ENCODE measurements around the gene RGS1. TPM values are rescaled to one million over a fixed set of nuclear protein-coding genes. Genes with fewer than 3 reads are reported as not detected.

The RGS1 gene
- total RNA-seq, 4 donors from 2014 or later: 5.6 to 18.0 (median 12.8) TPM

DNA sequence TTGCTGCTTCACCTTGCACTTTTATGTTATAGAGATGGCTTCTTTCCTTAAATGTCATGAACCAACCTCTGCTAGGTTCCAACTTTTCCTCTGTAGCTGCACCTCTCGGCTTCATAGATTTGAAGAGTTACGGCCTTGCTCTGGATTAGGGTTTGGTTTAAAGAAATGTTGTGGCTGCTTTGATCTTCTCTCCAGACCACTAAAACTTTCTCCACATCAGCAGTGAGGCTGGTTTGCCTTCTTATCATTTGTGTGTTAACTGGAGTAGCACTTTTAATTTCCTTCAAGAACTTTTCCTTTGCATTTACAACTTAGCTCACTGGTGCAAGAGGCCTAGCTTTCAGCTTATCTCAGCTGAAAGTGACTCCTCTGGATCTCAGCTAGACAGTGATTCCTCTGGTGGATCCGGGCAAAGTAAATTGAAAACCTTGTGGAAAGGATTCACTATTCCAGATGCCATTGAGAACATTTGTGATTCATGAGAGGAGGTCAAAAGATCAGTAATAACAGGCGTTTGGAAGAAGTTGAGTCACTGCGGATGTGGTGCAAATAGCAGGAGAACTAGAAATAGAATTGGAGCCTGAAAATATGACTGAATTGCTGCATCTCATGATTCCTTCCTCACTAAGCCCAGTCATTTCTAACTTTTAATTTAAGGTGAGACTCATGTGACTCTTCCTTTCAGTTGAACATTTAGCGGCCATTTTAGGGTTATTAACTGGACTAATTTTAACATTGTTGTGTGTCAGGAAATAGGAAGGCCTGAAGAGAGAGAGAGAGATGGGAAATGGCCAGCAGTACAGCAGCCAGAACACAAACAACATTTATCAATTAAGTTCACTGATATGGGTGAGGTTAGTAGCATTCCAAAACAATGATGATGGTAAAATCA is 16.2 kb upstream of the RGS1 start:
- peak overlapping the region; percentile 43 to 64 (median 60) for H3K27ac ChIP-seq
- 36 to 79% methylated on average over 4 to 6 of the region's 6 CpGs for WGBS, 2 donors (ENCODE audit: low coverage in 1 of 2)
- peaks cover 0 to 23% (median 2%) of the 10 kb centered on the region in 3 donors for H3K4me1 ChIP-seq
- TF ChIP-seq POLR2AphosphoS5 (IDR thresholded peaks at IDR 0.05) (peak; percentile 73), EP300 (IDR thresholded peaks at IDR 0.05) (no peak)
- ATAC-seq: peak; percentile 80
- no peaks in the 10 kb centered on the region for H3K27me3 ChIP-seq
- no peaks in the 10 kb centered on the region for H3K36me3 ChIP-seq
- no peaks in the 10 kb centered on the region for H3K9me3 ChIP-seq
- H3K4me3 ChIP-seq: no peak overlapping the region

DNA sequence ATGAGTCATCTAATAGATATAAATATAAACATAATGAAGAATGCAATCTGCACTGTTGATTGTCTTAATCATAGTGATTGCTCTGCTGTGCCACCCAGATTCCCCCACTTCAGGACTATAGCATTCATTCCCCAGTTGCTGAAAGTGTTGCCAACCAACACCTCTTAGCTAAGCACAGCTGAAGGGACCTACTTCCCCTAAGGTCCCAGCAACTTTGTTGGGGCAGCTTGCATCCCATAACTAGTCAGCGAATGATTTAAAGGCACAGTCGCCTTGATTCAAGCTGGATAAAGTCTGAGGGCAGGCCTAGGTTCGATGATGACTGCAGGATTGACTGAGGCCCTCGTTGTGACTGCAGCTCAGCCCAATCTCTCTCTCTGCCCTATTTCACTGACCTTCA is 14.3 kb upstream of the RGS1 start:
- ATAC-seq: no peak
- Histone ChIP-seq H3K27ac (no peak overlapping the region), H3K4me1 (peaks cover 0 to 23% (median 2%) of the 10 kb centered on the region in 3 donors), H3K27me3 (no peaks in the 10 kb centered on the region), H3K9me3 (no peaks in the 10 kb centered on the region), H3K36me3 (no peaks in the 10 kb centered on the region), H3K4me3 (no peak overlapping the region)
- TF ChIP-seq, protein P1, sequence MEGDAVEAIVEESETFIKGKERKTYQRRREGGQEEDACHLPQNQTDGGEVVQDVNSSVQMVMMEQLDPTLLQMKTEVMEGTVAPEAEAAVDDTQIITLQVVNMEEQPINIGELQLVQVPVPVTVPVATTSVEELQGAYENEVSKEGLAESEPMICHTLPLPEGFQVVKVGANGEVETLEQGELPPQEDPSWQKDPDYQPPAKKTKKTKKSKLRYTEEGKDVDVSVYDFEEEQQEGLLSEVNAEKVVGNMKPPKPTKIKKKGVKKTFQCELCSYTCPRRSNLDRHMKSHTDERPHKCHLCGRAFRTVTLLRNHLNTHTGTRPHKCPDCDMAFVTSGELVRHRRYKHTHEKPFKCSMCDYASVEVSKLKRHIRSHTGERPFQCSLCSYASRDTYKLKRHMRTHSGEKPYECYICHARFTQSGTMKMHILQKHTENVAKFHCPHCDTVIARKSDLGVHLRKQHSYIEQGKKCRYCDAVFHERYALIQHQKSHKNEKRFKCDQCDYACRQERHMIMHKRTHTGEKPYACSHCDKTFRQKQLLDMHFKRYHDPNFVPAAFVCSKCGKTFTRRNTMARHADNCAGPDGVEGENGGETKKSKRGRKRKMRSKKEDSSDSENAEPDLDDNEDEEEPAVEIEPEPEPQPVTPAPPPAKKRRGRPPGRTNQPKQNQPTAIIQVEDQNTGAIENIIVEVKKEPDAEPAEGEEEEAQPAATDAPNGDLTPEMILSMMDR (IDR thresholded peaks at IDR 0.05): no peak
- no peak for TF ChIP-seq POLR2AphosphoS5 (IDR thresholded peaks at IDR 0.05)
- TF ChIP-seq POLR2A (IDR thresholded peaks at IDR 0.05): no peak
- no peak for TF ChIP-seq EP300 (IDR thresholded peaks at IDR 0.05)
- 88 to 93% methylated on average over 2 to 3 of the region's 4 CpGs for WGBS, 2 donors (ENCODE audit: low coverage in 1 of 2)

DNA sequence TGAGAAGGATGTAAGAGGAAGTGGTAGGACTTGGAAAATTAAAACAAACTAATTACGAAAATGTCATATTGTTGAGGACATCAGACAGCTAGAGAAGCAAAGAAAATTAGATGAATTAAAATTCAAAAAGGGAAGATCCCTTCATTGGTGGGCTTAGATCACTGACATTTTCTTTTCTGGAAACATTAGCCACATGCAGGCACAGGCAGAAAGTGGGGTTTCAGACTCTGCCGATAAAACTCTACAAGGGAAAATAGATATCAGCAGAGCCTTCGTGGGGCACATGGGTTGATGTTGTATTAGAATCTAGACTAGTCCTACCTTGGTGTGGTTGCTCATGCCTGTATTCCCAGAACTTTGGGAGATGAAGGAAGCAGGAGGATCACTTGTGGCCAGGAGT is 12.4 kb upstream of the RGS1 start:
- Histone ChIP-seq H3K4me1 (peaks cover 0 to 19% (median 2%) of the 10 kb centered on the region in 3 donors), H3K27ac (no peak overlapping the region), H3K36me3 (no peaks in the 10 kb centered on the region), H3K27me3 (no peaks in the 10 kb centered on the region), H3K9me3 (no peaks in the 10 kb centered on the region), H3K4me3 (no peak overlapping the region)
- WGBS, 2 donors (ENCODE audit: low coverage in 1 of 2): 85 to 94% methylated on average over 3 of the region's 3 CpGs
- ATAC-seq: no peak
- TF ChIP-seq EP300 (IDR thresholded peaks at IDR 0.05) (no peak), POLR2AphosphoS5 (IDR thresholded peaks at IDR 0.05) (no peak), POLR2A (IDR thresholded peaks at IDR 0.05) (no peak)
- TF ChIP-seq, protein P1 (IDR thresholded peaks at IDR 0.05): no peak

DNA sequence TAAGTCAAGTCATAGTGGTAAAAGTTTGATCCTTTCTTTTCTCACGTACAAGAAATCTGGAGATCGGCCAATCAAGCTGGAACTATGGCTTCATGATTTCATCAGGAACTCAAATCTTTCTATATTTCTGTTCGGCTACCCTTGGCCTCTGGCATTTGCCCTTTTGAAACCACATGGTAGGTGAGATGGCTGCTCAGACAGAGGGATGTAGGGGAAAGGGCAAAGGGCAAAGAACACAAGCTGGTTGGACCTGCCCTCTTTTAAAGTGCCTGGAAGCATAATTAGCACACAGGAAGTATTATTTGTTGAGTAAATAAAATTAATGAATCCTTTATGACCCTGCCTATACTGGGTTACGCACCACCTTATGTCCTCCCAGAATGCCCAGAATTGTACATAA is 11.5 kb upstream of the RGS1 start:
- no peak for TF ChIP-seq POLR2A (IDR thresholded peaks at IDR 0.05)
- no peak for TF ChIP-seq POLR2AphosphoS5 (IDR thresholded peaks at IDR 0.05)
- TF ChIP-seq, protein P1 (IDR thresholded peaks at IDR 0.05): no peak
- TF ChIP-seq EP300 (IDR thresholded peaks at IDR 0.05): no peak
- no peak overlapping the region for H3K27ac ChIP-seq
- no peaks in the 10 kb centered on the region for H3K27me3 ChIP-seq
- H3K9me3 ChIP-seq: no peaks in the 10 kb centered on the region
- ATAC-seq: no peak
- WGBS, 2 donors (ENCODE audit: low coverage in 1 of 2): 67 to 77% methylated on average over 4 of the region's 4 CpGs
- no peaks in the 10 kb centered on the region for H3K36me3 ChIP-seq
- H3K4me3 ChIP-seq: no peak overlapping the region
- H3K4me1 ChIP-seq: peaks cover 0 to 9% (median 0%) of the 10 kb centered on the region in 3 donors

DNA sequence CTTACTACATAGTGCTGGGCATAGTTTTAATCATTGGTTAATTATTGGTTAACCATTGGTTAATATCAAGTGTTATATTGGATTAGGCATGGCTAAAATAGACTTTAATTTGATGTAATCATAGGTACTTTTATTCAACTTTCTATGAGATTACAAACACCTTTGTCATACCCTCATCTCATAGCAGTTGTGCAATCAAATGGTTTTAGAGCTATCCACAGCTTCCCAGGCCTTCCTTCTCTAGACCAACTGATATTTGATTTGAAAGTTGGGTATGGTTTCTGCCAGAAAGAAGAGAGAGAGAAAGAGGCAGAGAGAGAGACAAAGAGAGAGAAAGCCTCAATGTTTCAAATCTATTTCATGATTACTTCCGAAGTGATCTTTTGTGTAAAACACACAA is 9.6 kb upstream of the RGS1 start:
- H3K4me3 ChIP-seq: no peak overlapping the region
- ATAC-seq: no peak
- peaks cover 0 to 15% (median 0%) of the 10 kb centered on the region in 3 donors for H3K9me3 ChIP-seq
- H3K36me3 ChIP-seq: no peaks in the 10 kb centered on the region
- H3K27ac ChIP-seq: no peak overlapping the region
- no peaks in the 10 kb centered on the region for H3K27me3 ChIP-seq
- TF ChIP-seq POLR2AphosphoS5 (IDR thresholded peaks at IDR 0.05) (no peak), EP300 (IDR thresholded peaks at IDR 0.05) (no peak), POLR2A (IDR thresholded peaks at IDR 0.05) (no peak)
- TF ChIP-seq, protein P1 (IDR thresholded peaks at IDR 0.05): no peak
- no peaks in the 10 kb centered on the region for H3K4me1 ChIP-seq
- WGBS, 2 donors (ENCODE audit: low coverage in 1 of 2): 90 to 100% methylated on average over 1 of the region's 1 CpG

All from gastroesophageal sphincter (tissue), 4 donors.